Endothelial cell of umbilical vein (primary cell): Measurements from ENCODE around the gene PTPRO. TPM values are rescaled to one million over a fixed set of nuclear protein-coding genes. Genes with fewer than 3 reads are reported as not detected.

Source experiments
- BruUV-seq: library from RNA; stranded (reverse); fragments of 400-500 nt; replicated peaks from 2 replicates; lab custom pipeline; 2021; lab: Mats Ljungman, UMichigan
- CTCF ChIA-PET: fragments of 300-600, 350-600 bp; sonication (Branson Sonifier 250); formaldehyde crosslinking; loops from one replicate; lab custom pipeline; 2021; ENCODE audit warnings: antibody characterized with exemption, inconsistent platforms; lab: Charles Lee
- POLR2A ChIA-PET: fragments of 300-600, 350-600 bp; sonication (Branson Sonifier 250); formaldehyde crosslinking; loops from one replicate; lab custom pipeline; 2021; ENCODE audit warnings: antibody characterized with exemption, inconsistent platforms; lab: Charles Lee
- DNase-seq: peaks from one replicate; pipeline ENCODE4 v3.0.0-alpha.2; 2011; ENCODE audit warnings: low read depth, low spot score
- FAIRE-seq: peaks from 2 replicates; lab custom pipeline; 2011; peaks lifted over from hg19 to GRCh38; lab: Jason Lieb, UNC
- H2AFZ ChIP-seq: 2 replicates; pipeline ENCODE4 v1.6.0; 2012; ENCODE audit warnings: low read depth, low read length, control low read depth, inconsistent platforms
- H3K27ac ChIP-seq: 2 replicates; pipeline ENCODE4 v1.5.1; 2011; ENCODE audit warnings: low read depth, mild to moderate bottlenecking, control low read depth, low read length, moderate library complexity; ENCODE audit not compliant: insufficient read depth
- H3K27me3 ChIP-seq, 2 experiments: 2 replicates each; pipeline versions ENCODE4 v1.6.0 to v1.6.1; 2011; ENCODE audit warnings: low read length in 2 of 2, mixed read lengths in 1 of 2; ENCODE audit not compliant: control insufficient read depth in 2 of 2, insufficient read depth in 2 of 2
- H3K36me3 ChIP-seq, 2 experiments: 2 replicates in 1 of 2; 3 replicates in 1 of 2; pipeline ENCODE4 v1.5.1; 2011; ENCODE audit warnings: low read length in 2 of 2, mild to moderate bottlenecking in 1 of 2, moderate library complexity in 1 of 2; ENCODE audit not compliant: control insufficient read depth in 2 of 2, insufficient read depth in 2 of 2; ENCODE audit errors: extremely low read depth in 1 of 2
- H3K4me1 ChIP-seq: 3 replicates; pipeline ENCODE4 v1.5.1; 2011; ENCODE audit warnings: mild to moderate bottlenecking, low read length; ENCODE audit not compliant: control insufficient read depth, insufficient read depth; ENCODE audit errors: extremely low read depth
- H3K4me2 ChIP-seq: 2 replicates; pipeline ENCODE4 v1.6.1; 2011; ENCODE audit warnings: low read length, control low read depth, mixed read lengths; ENCODE audit not compliant: insufficient read depth
- H3K4me3 ChIP-seq, 3 experiments: fragments of 200-600 bp in 1 of 3; sonication (generic), shearing (Covaris generic) in 1 of 3; replicated peaks in 1 of 3; 2 replicates each; pipeline ENCODE4 v1.5.1; 2011 to 2016; ENCODE audit warnings: control low read depth in 3 of 3, low read length in 3 of 3, mild to moderate bottlenecking in 2 of 3, inconsistent platforms in 1 of 3, low read depth in 1 of 3, moderate library complexity in 1 of 3; ENCODE audit not compliant: insufficient read depth in 1 of 3
- H3K79me2 ChIP-seq: 2 replicates; pipeline ENCODE4 v1.6.0; 2012; ENCODE audit warnings: low read length, inconsistent platforms; ENCODE audit not compliant: control insufficient read depth, insufficient read depth
- H3K9ac ChIP-seq: replicated peaks from 2 replicates; pipeline ENCODE3; 2011; ENCODE audit warnings: low read length, control low read depth; ENCODE audit not compliant: insufficient read depth; ENCODE audit errors: extremely low read depth
- H3K9me1 ChIP-seq: replicated peaks from 3 replicates; pipeline ENCODE4 v1.6.0; 2011; ENCODE audit warnings: mild to moderate bottlenecking, low read length; ENCODE audit not compliant: control insufficient read depth, insufficient read depth; ENCODE audit errors: extremely low read depth
- H3K9me3 ChIP-seq: replicated peaks from 2 replicates; pipeline ENCODE4 v1.5.1; 2012; ENCODE audit warnings: low read length, inconsistent platforms; ENCODE audit not compliant: control insufficient read depth, insufficient read depth
- H4K20me1 ChIP-seq: replicated peaks from 2 replicates; pipeline ENCODE3; 2011; ENCODE audit warnings: mild to moderate bottlenecking, low read length; ENCODE audit not compliant: control insufficient read depth, insufficient read depth; ENCODE audit errors: extremely low read depth
- FOS ChIP-seq: IDR thresholded peaks from 2 replicates; pipeline ENCODE4 v1.6.1; 2011; ENCODE audit warnings: mild to moderate bottlenecking, low read length, moderate library complexity, borderline replicate concordance; ENCODE audit not compliant: insufficient read depth
- MYC ChIP-seq: IDR thresholded peaks from one replicate; pipeline ENCODE4 v1.6.1; 2011; ENCODE audit warnings: mild to moderate bottlenecking, low read depth, low read length
- POLR2A ChIP-seq: IDR thresholded peaks from 2 replicates; pipeline ENCODE4 v1.6.1; 2012; ENCODE audit warnings: low read depth, mild to moderate bottlenecking, control low read depth, low read length
- POLR2AphosphoS5 ChIP-seq: IDR thresholded peaks from 2 replicates; pipeline ENCODE4 v1.6.1; 2012; ENCODE audit warnings: low read depth, mild to moderate bottlenecking, control low read depth, low read length, moderate library complexity; ENCODE audit not compliant: insufficient read depth
- dilution Hi-C: fragments of 300-500 bp; cut with MboI; formaldehyde crosslinking; loops from one replicate; pipeline ENCODE4 v1.15.0; 2019; ENCODE audit warnings: low sequenced_read_pairs; ENCODE audit not compliant: extremely low pct_ligation_motif_present
- intact Hi-C: fragments of 100-400 bp; cut with micrococcal nuclease; formaldehyde crosslinking; loops from one replicate; pipeline ENCODE4 v1.10.0; 2022
- polyA plus RNA-seq, 4 experiments: library from polyadenylated mRNA; depleted of rRNA in 3 of 4; stranded (reverse) in 3 of 4; unstranded in 1 of 4; fragments of >200 nt; gene quantifications; 2 replicates each; pipeline versions ENCODE4 v1.2.1 to v1.2.3, GENCODE V29; 2011 to 2012; ENCODE audit warnings: missing spikeins in 1 of 4
- total RNA-seq: library from RNA; stranded (reverse); gene quantifications from 2 replicates; pipeline ENCODE4 v1.2.3, GENCODE V29; 2021
- TF ChIP-seq, protein P1 (sequence below), 2 donors: IDR thresholded peaks; 1 replicate in 1 of 2; 2 replicates in 1 of 2; pipeline ENCODE4 v1.5.1; 2011; ENCODE audit warnings: low read length in 2 of 2, mild to moderate bottlenecking in 2 of 2, moderate library complexity in 2 of 2, control low read depth in 1 of 2, inconsistent platforms in 1 of 2, low read depth in 1 of 2; ENCODE audit not compliant: insufficient read depth in 1 of 2; ENCODE audit errors: extremely low read depth in 1 of 2
- TF ChIP-seq, protein P2 (sequence below): IDR thresholded peaks from 2 replicates; pipeline ENCODE4 v1.6.1; 2011; ENCODE audit not compliant: insufficient read depth, insufficient read length

PTPRO gene
- total and polyA plus RNA-seq, 2 donors (not counting 3 experiments of a cell fraction or from before 2014, with no cell fraction given) = not detected

DNA sequence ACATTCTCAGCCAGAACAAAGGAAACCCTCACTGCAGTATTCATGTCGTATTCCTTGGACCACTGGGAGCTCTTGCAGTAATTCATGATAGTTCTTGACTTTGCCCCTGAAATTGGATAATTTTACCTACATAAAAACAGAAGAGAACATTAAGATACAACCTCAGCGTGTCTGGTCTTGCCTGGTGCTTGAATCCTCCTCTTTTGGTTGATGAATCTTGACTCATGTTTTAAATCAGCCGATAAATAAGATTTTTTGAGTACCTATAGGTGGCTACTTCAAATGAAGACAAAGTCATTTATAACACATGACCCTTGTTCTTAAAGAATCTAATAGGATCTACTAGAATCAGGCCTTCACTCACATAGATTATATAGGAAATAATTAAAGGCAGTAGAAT lies 221.0 kb downstream of the PTPRO start:
- BruUV-seq = no TSS peak

DNA sequence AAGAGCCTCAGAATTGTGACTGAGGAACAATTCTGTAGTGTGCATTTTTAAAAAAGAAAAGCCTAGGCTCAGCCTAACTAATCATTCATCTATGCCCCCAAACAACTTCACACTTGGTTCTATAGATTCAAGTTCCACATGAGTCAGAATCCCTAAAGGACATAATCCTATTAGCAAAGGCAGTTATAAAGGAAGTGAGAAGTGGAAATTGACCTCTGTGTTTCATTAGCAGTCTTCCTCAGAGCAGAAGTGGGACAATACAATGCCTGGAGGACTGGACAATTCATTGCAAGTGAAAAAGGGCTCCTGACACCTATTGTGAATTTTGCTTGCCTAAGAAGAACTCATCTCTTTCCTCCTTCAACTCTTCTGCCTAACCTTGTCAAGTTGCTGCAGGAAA lies 222.3 kb downstream of the PTPRO start:
- no peak for FAIRE-seq

More for the DNA sequence above, 221.0 kb downstream of the PTPRO start:
- ChIA-PET POLR2A (no interaction called here), CTCF (interaction anchor here (1.3 kb wide), 1 partner anchor 11 kb away, joined by 4 read pairs; no protein-coding TSS in a partner anchor)
- Histone ChIP-seq H2AFZ (no peak overlapping the region), H3K27me3 (no peaks in the 10 kb centered on the region), H3K4me1 (peaks cover 12% of the 10 kb centered on the region), H3K79me2 (no peaks in the 10 kb centered on the region), H4K20me1 (no peaks in the 10 kb centered on the region), H3K4me3 (no peak overlapping the region), H3K4me2 (no peak overlapping the region), H3K9me1 (no peaks in the 10 kb centered on the region), H3K27ac (no peak overlapping the region), H3K36me3 (no peaks in the 10 kb centered on the region), H3K9me3 (no peaks in the 10 kb centered on the region), H3K9ac (no peak overlapping the region)
- TF ChIP-seq, protein P1, sequence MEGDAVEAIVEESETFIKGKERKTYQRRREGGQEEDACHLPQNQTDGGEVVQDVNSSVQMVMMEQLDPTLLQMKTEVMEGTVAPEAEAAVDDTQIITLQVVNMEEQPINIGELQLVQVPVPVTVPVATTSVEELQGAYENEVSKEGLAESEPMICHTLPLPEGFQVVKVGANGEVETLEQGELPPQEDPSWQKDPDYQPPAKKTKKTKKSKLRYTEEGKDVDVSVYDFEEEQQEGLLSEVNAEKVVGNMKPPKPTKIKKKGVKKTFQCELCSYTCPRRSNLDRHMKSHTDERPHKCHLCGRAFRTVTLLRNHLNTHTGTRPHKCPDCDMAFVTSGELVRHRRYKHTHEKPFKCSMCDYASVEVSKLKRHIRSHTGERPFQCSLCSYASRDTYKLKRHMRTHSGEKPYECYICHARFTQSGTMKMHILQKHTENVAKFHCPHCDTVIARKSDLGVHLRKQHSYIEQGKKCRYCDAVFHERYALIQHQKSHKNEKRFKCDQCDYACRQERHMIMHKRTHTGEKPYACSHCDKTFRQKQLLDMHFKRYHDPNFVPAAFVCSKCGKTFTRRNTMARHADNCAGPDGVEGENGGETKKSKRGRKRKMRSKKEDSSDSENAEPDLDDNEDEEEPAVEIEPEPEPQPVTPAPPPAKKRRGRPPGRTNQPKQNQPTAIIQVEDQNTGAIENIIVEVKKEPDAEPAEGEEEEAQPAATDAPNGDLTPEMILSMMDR (IDR thresholded peaks at IDR 0.05; ENCODE audit: extremely low read depth in 1 of 2, insufficient read depth in 1 of 2, low read depth in 1 of 2, low read length in 2 of 2) = no peak
- no peak for FAIRE-seq
- no peak for DNase-seq
- dilution Hi-C loops = no loop called here
- intact Hi-C loops = no loop called here

More for the DNA sequence above, 222.3 kb downstream of the PTPRO start:
- intact Hi-C loops = no loop called here
- no peaks in the 10 kb centered on the region for H3K36me3 ChIP-seq
- H2AFZ ChIP-seq = no peak overlapping the region
- peaks cover 12% of the 10 kb centered on the region for H3K4me1 ChIP-seq
- no peak overlapping the region for H3K9ac ChIP-seq
- CTCF ChIA-PET = interaction anchor here (2.3 kb wide), 1 partner anchor 40 kb away, joined by 7 read pairs; no protein-coding TSS in a partner anchor
- no peak overlapping the region for H3K27ac ChIP-seq
- H3K9me1 ChIP-seq = no peaks in the 10 kb centered on the region
- POLR2A ChIA-PET = no interaction called here
- H3K27me3 ChIP-seq = peaks cover 0 to 2% of the 10 kb centered on the region in 2 experiments
- BruUV-seq = no TSS peak
- DNase-seq = no peak
- H3K4me2 ChIP-seq = no peak overlapping the region
- no peaks in the 10 kb centered on the region for H3K79me2 ChIP-seq
- TF ChIP-seq POLR2A = no peak
- no peak for TF ChIP-seq POLR2AphosphoS5
- TF ChIP-seq FOS = no peak
- no peak for TF ChIP-seq MYC
- TF ChIP-seq, protein P2, sequence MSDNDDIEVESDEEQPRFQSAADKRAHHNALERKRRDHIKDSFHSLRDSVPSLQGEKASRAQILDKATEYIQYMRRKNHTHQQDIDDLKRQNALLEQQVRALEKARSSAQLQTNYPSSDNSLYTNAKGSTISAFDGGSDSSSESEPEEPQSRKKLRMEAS = no peak
- dilution Hi-C loops = no loop called here
- no peak overlapping the region for H3K4me3 ChIP-seq
- no peaks in the 10 kb centered on the region for H3K9me3 ChIP-seq
- no peaks in the 10 kb centered on the region for H4K20me1 ChIP-seq
